Stomach (tissue), 4 donors: ENCODE measurements around the gene ABCB9.

Experiments used
- EP300 ChIP-seq: sonication (generic); formaldehyde crosslinking; IDR thresholded peaks from one replicate; pipeline ENCODE4 v1.6.1; 2017; ENCODE audit warnings: antibody characterized with exemption
- POLR2A ChIP-seq, 4 donors: fragments of 450-650 bp; IDR thresholded peaks; one replicate each; pipeline ENCODE4 v1.6.1; 2016; ENCODE audit warnings: antibody characterized with exemption in 4 of 4, control low read depth in 2 of 4, mild to moderate bottlenecking in 1 of 4, moderate library complexity in 1 of 4
- POLR2AphosphoS5 ChIP-seq, 3 donors: sonication (generic); formaldehyde crosslinking; IDR thresholded peaks; one replicate each; pipeline ENCODE4 v1.6.1; 2016; ENCODE audit warnings: antibody characterized with exemption in 3 of 3
- TF ChIP-seq, protein P1 (sequence below), 7 experiments: fragments of 450-650 bp in 4 of 7; fragments of 200-600 bp in 3 of 7; sonication (generic) in 3 of 7; IDR thresholded peaks; one replicate each; pipeline ENCODE4 v1.5.1; 2016 to 2019; ENCODE audit warnings: antibody characterized with exemption in 7 of 7, control low read depth in 2 of 7, mild to moderate bottlenecking in 1 of 7

GRCh38 chr12:122983789-122984515, 17.7 kb upstream of the ABCB9 start:
- TF ChIP-seq, protein P1, sequence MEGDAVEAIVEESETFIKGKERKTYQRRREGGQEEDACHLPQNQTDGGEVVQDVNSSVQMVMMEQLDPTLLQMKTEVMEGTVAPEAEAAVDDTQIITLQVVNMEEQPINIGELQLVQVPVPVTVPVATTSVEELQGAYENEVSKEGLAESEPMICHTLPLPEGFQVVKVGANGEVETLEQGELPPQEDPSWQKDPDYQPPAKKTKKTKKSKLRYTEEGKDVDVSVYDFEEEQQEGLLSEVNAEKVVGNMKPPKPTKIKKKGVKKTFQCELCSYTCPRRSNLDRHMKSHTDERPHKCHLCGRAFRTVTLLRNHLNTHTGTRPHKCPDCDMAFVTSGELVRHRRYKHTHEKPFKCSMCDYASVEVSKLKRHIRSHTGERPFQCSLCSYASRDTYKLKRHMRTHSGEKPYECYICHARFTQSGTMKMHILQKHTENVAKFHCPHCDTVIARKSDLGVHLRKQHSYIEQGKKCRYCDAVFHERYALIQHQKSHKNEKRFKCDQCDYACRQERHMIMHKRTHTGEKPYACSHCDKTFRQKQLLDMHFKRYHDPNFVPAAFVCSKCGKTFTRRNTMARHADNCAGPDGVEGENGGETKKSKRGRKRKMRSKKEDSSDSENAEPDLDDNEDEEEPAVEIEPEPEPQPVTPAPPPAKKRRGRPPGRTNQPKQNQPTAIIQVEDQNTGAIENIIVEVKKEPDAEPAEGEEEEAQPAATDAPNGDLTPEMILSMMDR (IDR thresholded peaks at IDR 0.05) = no peak
- TF ChIP-seq EP300 (no peak), POLR2A (IDR thresholded peaks at IDR 0.05) (no peak), POLR2AphosphoS5 (IDR thresholded peaks at IDR 0.05) (no peak)
